ENCODE results near the gene DDX10.

Gene DDX10

GRCh38 chr11:108622341-108622740 is 42.5 kb upstream of the DDX10 start:
- no peaks in the 10 kb centered on the region for H3K4me1 ChIP-seq
- H3K9me3 ChIP-seq: no peaks in the 10 kb centered on the region
- H3K27me3 ChIP-seq: no peaks in the 10 kb centered on the region
- H3K27ac ChIP-seq: no peak overlapping the region
- no peak for TF ChIP-seq CTCF (IDR thresholded peaks at IDR 0.05)
- no peak for DNase-seq
- H3K36me3 ChIP-seq: no peaks in the 10 kb centered on the region
- intact Hi-C loops (cut with DNase I; ENCODE audit: low total_unique reads): no loop called here
- H3K4me3 ChIP-seq: no peak overlapping the region

GRCh38 chr11:108624196-108624925 is 40.5 kb upstream of the DDX10 start:
- H3K4me1 ChIP-seq: no peaks in the 10 kb centered on the region
- no peak overlapping the region for H3K27ac ChIP-seq
- intact Hi-C loops (cut with DNase I; ENCODE audit: low total_unique reads): no loop called here
- TF ChIP-seq CTCF (IDR thresholded peaks at IDR 0.05): no peak
- no peaks in the 10 kb centered on the region for H3K27me3 ChIP-seq
- H3K4me3 ChIP-seq: no peak overlapping the region
- no peak for DNase-seq
- no peaks in the 10 kb centered on the region for H3K36me3 ChIP-seq
- no peaks in the 10 kb centered on the region for H3K9me3 ChIP-seq

DNA sequence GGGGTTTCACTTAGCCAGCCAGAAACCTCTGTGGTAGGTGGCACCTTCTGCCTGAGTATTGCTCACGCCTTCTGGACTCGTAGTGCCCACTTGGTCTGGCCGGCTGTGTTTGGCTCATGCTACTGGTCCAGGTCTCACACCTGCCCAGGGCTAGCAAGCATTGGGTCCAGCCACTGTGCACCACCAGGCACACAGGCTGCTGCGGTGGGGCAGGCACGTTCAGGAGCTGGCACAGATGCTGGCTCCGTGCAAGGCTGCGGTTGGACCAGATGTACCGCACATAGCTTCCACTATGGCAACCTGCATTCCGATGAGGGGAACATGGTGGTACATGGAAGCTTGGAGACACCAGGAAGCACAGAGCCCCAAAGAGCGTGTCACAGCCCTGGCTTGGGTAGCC is 36.5 kb upstream of the DDX10 start:
- Histone ChIP-seq H3K4me1 (no peaks in the 10 kb centered on the region), H3K4me3 (no peak overlapping the region), H3K9me3 (no peaks in the 10 kb centered on the region), H3K36me3 (no peaks in the 10 kb centered on the region), H3K27me3 (no peaks in the 10 kb centered on the region), H3K27ac (no peak overlapping the region)
- no peak for TF ChIP-seq CTCF (IDR thresholded peaks at IDR 0.05)
- DNase-seq: no peak
- intact Hi-C loops (cut with DNase I; ENCODE audit: low total_unique reads): no loop called here

DNA sequence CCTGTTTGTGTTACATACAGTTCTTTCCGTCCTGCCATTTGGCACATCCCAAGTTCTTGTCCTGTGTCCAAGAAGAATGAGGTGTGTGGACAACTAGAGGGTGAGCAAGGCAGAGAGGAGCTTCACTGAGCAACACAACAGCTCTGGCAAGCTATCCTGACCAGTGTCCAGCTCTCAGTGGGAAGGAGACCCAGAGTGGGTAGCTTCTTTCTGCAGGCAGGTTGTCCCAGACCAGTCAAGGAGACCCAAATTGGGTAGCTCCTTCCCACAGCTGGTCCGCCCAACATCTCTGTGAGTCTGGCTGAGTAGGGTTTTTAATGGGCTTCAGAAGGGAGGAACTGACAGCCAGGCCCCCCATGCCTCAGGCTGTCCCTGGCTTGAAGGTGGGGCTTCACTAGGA is 36.1 kb upstream of the DDX10 start:
- H3K4me3 ChIP-seq: no peak overlapping the region
- H3K36me3 ChIP-seq: no peaks in the 10 kb centered on the region
- no peak for TF ChIP-seq CTCF (IDR thresholded peaks at IDR 0.05)
- intact Hi-C loops (cut with DNase I; ENCODE audit: low total_unique reads): no loop called here
- no peaks in the 10 kb centered on the region for H3K9me3 ChIP-seq
- H3K4me1 ChIP-seq: no peaks in the 10 kb centered on the region
- H3K27ac ChIP-seq: no peak overlapping the region
- H3K27me3 ChIP-seq: no peaks in the 10 kb centered on the region
- DNase-seq: no peak

GRCh38 chr11:108629274-108629673 is 35.6 kb upstream of the DDX10 start:
- H3K4me3 ChIP-seq: no peak overlapping the region
- no peaks in the 10 kb centered on the region for H3K9me3 ChIP-seq
- H3K4me1 ChIP-seq: no peaks in the 10 kb centered on the region
- H3K27ac ChIP-seq: no peak overlapping the region
- DNase-seq: no peak
- TF ChIP-seq CTCF (IDR thresholded peaks at IDR 0.05): no peak
- no peaks in the 10 kb centered on the region for H3K27me3 ChIP-seq
- H3K36me3 ChIP-seq: no peaks in the 10 kb centered on the region
- intact Hi-C loops (cut with DNase I; ENCODE audit: low total_unique reads): no loop called here
